AG04449 (cell line): ENCODE results near the gene COL15A1.

ENCODE experiments used
- CTCF ChIA-PET: fragments of 350-600 bp; formaldehyde crosslinking; extraction: SDS; loops from one replicate; lab custom pipeline; 2021; ENCODE audit warnings: antibody characterized with exemption; lab: Yijun Ruan, JAX
- POLR2A ChIA-PET: fragments of 400-600, 350-600 bp; formaldehyde crosslinking; extraction: SDS; loops from one replicate; lab custom pipeline; 2020; ENCODE audit warnings: antibody characterized with exemption, inconsistent platforms; lab: Yijun Ruan, JAX
- DNase-seq: peaks from one replicate; pipeline ENCODE4 v3.0.0-alpha.2; 2010; ENCODE audit warnings: low read depth, low spot score
- H3K4me3 ChIP-seq: 2 replicates; pipeline ENCODE4 v1.5.1; 2011; ENCODE audit warnings: low read depth, mild to moderate bottlenecking, control low read depth, low read length
- CTCF ChIP-seq: IDR thresholded peaks from one replicate; pipeline ENCODE4 v1.5.1; 2011; ENCODE audit warnings: mild to moderate bottlenecking, moderate library complexity, low read length, control low read depth, inconsistent platforms; ENCODE audit not compliant: insufficient read depth; ENCODE audit errors: missing control alignments

COL15A1 gene

GRCh38 chr9:98985596-98985995, 41.9 kb downstream of the COL15A1 start:
- TF ChIP-seq CTCF: no peak
- ChIA-PET CTCF (interaction anchor here (5.3 to 18.2 kb wide), 2 partner anchors 12 to 13 kb away, joined by 43 to 192 read pairs; no protein-coding TSS in a partner anchor), POLR2A (no interaction called here)
- no peak overlapping the region for H3K4me3 ChIP-seq
- DNase-seq: no peak

GRCh38 chr9:98986866-98987651, 43.4 kb downstream of the COL15A1 start:
- ChIA-PET POLR2A (no interaction called here), CTCF (interaction anchor here (1.5 to 18.2 kb wide), 3 partner anchors 11 to 154 kb away, joined by 8 to 192 read pairs (median 43); no protein-coding TSS in a partner anchor)
- DNase-seq: no peak
- H3K4me3 ChIP-seq: no peak overlapping the region
- TF ChIP-seq CTCF: no peak

GRCh38 chr9:98989036-98990000, 45.6 kb downstream of the COL15A1 start:
- H3K4me3 ChIP-seq: no peak overlapping the region
- ChIA-PET POLR2A (interaction anchor here (1.2 kb wide), 1 partner anchor 127 kb away, joined by 4 read pairs; no protein-coding TSS in a partner anchor), CTCF (interaction anchor here (0.8 to 18.2 kb wide), 8 partner anchors 11 to 183 kb away, joined by 3 to 192 read pairs (median 9); partner anchors contain the start of gene TGFBR1)
- DNase-seq: peak; percentile 97
- TF ChIP-seq CTCF: peak; percentile 30

GRCh38 chr9:98990181-98990870, 46.6 kb downstream of the COL15A1 start:
- no peak for DNase-seq
- ChIA-PET POLR2A (interaction anchor here (1.2 kb wide), 1 partner anchor 128 kb away, joined by 4 read pairs; no protein-coding TSS in a partner anchor), CTCF (interaction anchor here (0.8 to 18.2 kb wide), 8 partner anchors 10 to 184 kb away, joined by 3 to 192 read pairs (median 9); no protein-coding TSS in a partner anchor)
- H3K4me3 ChIP-seq: no peak overlapping the region
- TF ChIP-seq CTCF: no peak

GRCh38 chr9:98992107-98992884, 48.6 kb downstream of the COL15A1 start:
- no peak for TF ChIP-seq CTCF
- CTCF ChIA-PET: interaction anchor here (0.7 to 18.2 kb wide), 7 partner anchors 8 to 149 kb away, joined by 3 to 245 read pairs (median 63); no protein-coding TSS in a partner anchor

More at GRCh38 chr9:98992107-98992884, 48.6 kb downstream of the COL15A1 start:
- no peak overlapping the region for H3K4me3 ChIP-seq
- no peak for DNase-seq
- POLR2A ChIA-PET: no interaction called here
